Measurements from ENCODE around the gene BBOX1.

Gene BBOX1, protein sequence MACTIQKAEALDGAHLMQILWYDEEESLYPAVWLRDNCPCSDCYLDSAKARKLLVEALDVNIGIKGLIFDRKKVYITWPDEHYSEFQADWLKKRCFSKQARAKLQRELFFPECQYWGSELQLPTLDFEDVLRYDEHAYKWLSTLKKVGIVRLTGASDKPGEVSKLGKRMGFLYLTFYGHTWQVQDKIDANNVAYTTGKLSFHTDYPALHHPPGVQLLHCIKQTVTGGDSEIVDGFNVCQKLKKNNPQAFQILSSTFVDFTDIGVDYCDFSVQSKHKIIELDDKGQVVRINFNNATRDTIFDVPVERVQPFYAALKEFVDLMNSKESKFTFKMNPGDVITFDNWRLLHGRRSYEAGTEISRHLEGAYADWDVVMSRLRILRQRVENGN

GRCh38 chr11:27040302-27041115 is at the start of gene BBOX1:
Gene BBOX1, plus strand, starts transcription at chr11:27040815. Its CDS starts 14,616 bp downstream, at chr11:27055431.
- CTCF ChIA-PET: no interaction called here
- no peak for DNase-seq (ENCODE audit: extremely low spot score)
- TF ChIP-seq TARDBP (IDR thresholded peaks at IDR 0.05): no peak
- TF ChIP-seq, protein P1, sequence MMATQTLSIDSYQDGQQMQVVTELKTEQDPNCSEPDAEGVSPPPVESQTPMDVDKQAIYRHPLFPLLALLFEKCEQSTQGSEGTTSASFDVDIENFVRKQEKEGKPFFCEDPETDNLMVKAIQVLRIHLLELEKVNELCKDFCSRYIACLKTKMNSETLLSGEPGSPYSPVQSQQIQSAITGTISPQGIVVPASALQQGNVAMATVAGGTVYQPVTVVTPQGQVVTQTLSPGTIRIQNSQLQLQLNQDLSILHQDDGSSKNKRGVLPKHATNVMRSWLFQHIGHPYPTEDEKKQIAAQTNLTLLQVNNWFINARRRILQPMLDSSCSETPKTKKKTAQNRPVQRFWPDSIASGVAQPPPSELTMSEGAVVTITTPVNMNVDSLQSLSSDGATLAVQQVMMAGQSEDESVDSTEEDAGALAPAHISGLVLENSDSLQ (IDR thresholded peaks at IDR 0.05): 0 out of 2 replicates have a peak, but pooled peaks have one; percentile 12

GRCh38 chr11:26992031-26992541 is 48.5 kb upstream of the BBOX1 start:
- no peak for DNase-seq (ENCODE audit: extremely low spot score)
- POLR2A ChIA-PET: no interaction called here
- TF ChIP-seq HDGF (IDR thresholded peaks at IDR 0.05; ENCODE audit: borderline replicate concordance): no peak
- no peak for TF ChIP-seq FOXA1 (IDR thresholded peaks at IDR 0.05)
- no peak for TF ChIP-seq SUZ12 (IDR thresholded peaks at IDR 0.05)
- no peak for TF ChIP-seq CTBP1 (IDR thresholded peaks at IDR 0.05; ENCODE audit: borderline replicate concordance)
- no peak for TF ChIP-seq FOXM1 (IDR thresholded peaks at IDR 0.05; ENCODE audit: borderline replicate concordance)
- no peak for TF ChIP-seq NFRKB (IDR thresholded peaks at IDR 0.05)
- TF ChIP-seq ZNF384 (IDR thresholded peaks at IDR 0.05): no peak
- no peak for TF ChIP-seq SP1 (IDR thresholded peaks at IDR 0.05)
- no peak for TF ChIP-seq LEF1 (IDR thresholded peaks at IDR 0.05; ENCODE audit: borderline replicate concordance)
- no peak for TF ChIP-seq ELF4 (IDR thresholded peaks at IDR 0.05)
- TF ChIP-seq, protein P1 (IDR thresholded peaks at IDR 0.05): no peak
- no peak for TF ChIP-seq TARDBP (IDR thresholded peaks at IDR 0.05)
- no peak for TF ChIP-seq BHLHE40 (IDR thresholded peaks at IDR 0.05; ENCODE audit: borderline replicate concordance)
- TF ChIP-seq ARNT (IDR thresholded peaks at IDR 0.05): no peak
- TF ChIP-seq FOXK2 (IDR thresholded peaks at IDR 0.05): no peak
- no peak for TF ChIP-seq L3MBTL2 (conservative IDR thresholded peaks at IDR 0.05)
- CTCF ChIA-PET: no interaction called here

More at GRCh38 chr11:27040302-27041115, at the start of gene BBOX1:
- POLR2A ChIA-PET: no interaction called here

- DNase-seq (ENCODE audit: extremely low spot score): peak; percentile 60
- ChIA-PET POLR2A (no interaction called here), CTCF (no interaction called here)
- no peak for TF ChIP-seq ZNF384 (IDR thresholded peaks at IDR 0.05)
- no peak for TF ChIP-seq FOXK2 (IDR thresholded peaks at IDR 0.05)
- TF ChIP-seq ELF4 (IDR thresholded peaks at IDR 0.05): no peak
- TF ChIP-seq SP1 (IDR thresholded peaks at IDR 0.05): no peak
- TF ChIP-seq FOXM1 (IDR thresholded peaks at IDR 0.05; ENCODE audit: borderline replicate concordance): no peak
- no peak for TF ChIP-seq ARNT (IDR thresholded peaks at IDR 0.05)
Measured at GRCh38 chr11:26993965-26994457, 46.6 kb upstream of the BBOX1 start, which contains the start of gene FIBIN. Gene FIBIN, plus strand, starts transcription at chr11:26994112. Its CDS starts 415 bp downstream, at chr11:26994527.

GRCh38 chr11:26994631-26995095 is 46.0 kb upstream of the BBOX1 start:
- DNase-seq (ENCODE audit: extremely low spot score): no peak
- TF ChIP-seq SP1 (IDR thresholded peaks at IDR 0.05) (no peak), FOXK2 (IDR thresholded peaks at IDR 0.05) (no peak), ARNT (IDR thresholded peaks at IDR 0.05) (no peak), HDGF (IDR thresholded peaks at IDR 0.05; ENCODE audit: borderline replicate concordance) (no peak), SUZ12 (IDR thresholded peaks at IDR 0.05) (no peak), NFRKB (IDR thresholded peaks at IDR 0.05) (no peak), ZNF384 (IDR thresholded peaks at IDR 0.05) (no peak), ELF4 (IDR thresholded peaks at IDR 0.05) (no peak), FOXA1 (IDR thresholded peaks at IDR 0.05) (no peak), LEF1 (IDR thresholded peaks at IDR 0.05; ENCODE audit: borderline replicate concordance) (no peak), CTBP1 (IDR thresholded peaks at IDR 0.05; ENCODE audit: borderline replicate concordance) (no peak), BHLHE40 (IDR thresholded peaks at IDR 0.05; ENCODE audit: borderline replicate concordance) (no peak), TARDBP (IDR thresholded peaks at IDR 0.05) (no peak), L3MBTL2 (conservative IDR thresholded peaks at IDR 0.05) (no peak), FOXM1 (IDR thresholded peaks at IDR 0.05; ENCODE audit: borderline replicate concordance) (no peak)
- TF ChIP-seq, protein P1 (IDR thresholded peaks at IDR 0.05): no peak
- POLR2A ChIA-PET: no interaction called here
- CTCF ChIA-PET: no interaction called here

DNA sequence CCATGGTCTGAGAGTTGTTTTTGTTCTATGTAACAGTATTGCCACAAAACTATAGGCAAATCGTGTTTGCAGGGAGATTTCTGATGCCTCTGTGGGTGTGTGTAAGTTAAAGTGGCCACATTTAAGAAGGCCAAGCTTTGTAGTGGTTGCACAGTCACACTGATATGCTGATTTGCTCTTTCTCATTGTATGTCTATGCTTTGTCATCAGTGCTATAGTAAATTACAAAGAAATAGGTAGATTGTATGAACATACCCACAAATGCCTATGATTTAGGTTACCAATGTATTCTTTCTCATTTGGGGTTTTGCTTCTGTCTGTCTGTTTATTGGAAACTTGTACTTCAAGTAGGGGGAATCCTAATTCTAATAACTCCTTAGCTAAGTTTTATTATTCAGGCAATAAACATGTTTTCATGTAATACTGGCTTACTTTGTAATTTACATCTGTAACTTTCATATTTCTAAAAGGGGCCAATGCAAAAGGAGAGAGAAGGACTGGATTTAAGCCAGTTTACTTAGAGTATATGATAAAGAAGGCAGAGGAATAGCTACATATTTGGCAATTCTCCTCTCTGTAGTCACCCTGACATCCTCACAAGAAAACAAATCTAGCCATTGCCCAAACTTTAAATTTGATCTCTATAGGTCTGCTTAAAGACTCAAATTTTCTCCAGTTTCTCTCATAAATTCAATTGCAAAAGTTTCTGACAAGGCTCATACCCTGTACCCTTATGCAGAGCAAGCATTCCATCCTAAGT is 44.7 kb upstream of the BBOX1 start:
- TF ChIP-seq ZNF384 (IDR thresholded peaks at IDR 0.05) (no peak), TARDBP (IDR thresholded peaks at IDR 0.05) (no peak), FOXA1 (IDR thresholded peaks at IDR 0.05) (no peak), LEF1 (IDR thresholded peaks at IDR 0.05; ENCODE audit: borderline replicate concordance) (no peak), FOXM1 (IDR thresholded peaks at IDR 0.05; ENCODE audit: borderline replicate concordance) (no peak), HDGF (IDR thresholded peaks at IDR 0.05; ENCODE audit: borderline replicate concordance) (no peak), SP1 (IDR thresholded peaks at IDR 0.05) (no peak), L3MBTL2 (conservative IDR thresholded peaks at IDR 0.05) (no peak), SUZ12 (IDR thresholded peaks at IDR 0.05) (no peak), CTBP1 (IDR thresholded peaks at IDR 0.05; ENCODE audit: borderline replicate concordance) (no peak), ELF4 (IDR thresholded peaks at IDR 0.05) (no peak), ARNT (IDR thresholded peaks at IDR 0.05) (no peak), FOXK2 (IDR thresholded peaks at IDR 0.05) (no peak), NFRKB (IDR thresholded peaks at IDR 0.05) (no peak), BHLHE40 (IDR thresholded peaks at IDR 0.05; ENCODE audit: borderline replicate concordance) (no peak)
- TF ChIP-seq, protein P1 (IDR thresholded peaks at IDR 0.05): no peak
- no peak for DNase-seq (ENCODE audit: extremely low spot score)
- ChIA-PET POLR2A (no interaction called here), CTCF (no interaction called here)

Data from HEK293T (cell line).